GM21576 (cell line): ENCODE results near the gene RABGAP1L.

ENCODE experiments used
- ATAC-seq: cut with Tn5 transposase; IDR thresholded peaks from one replicate; pipeline ENCODE4 v1.9.1; 2021; ENCODE audit warnings: mild to moderate bottlenecking, moderate library complexity; ENCODE audit not compliant: unreplicated experiment

RABGAP1L gene

DNA sequence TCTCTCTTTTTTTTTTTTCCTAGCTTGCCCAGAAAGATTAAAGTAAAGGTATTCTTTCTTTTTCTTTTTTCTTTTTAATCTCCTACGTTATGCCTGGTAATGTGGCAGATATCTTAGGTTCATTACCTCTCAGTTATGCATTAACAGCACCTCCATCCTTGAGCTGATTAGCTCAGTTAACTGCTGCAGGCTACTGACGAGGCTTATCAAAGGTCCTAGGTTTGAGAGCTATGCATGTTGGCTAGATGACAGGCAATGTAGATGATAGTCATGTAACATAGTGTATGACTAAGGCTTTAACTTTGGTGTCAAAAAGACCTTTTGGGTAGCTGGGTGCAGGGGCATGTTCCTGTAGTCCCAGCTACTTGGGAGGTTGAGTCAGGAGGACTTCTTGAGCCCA lies 786.7 kb downstream of the RABGAP1L start:
- no peak for ATAC-seq

DNA sequence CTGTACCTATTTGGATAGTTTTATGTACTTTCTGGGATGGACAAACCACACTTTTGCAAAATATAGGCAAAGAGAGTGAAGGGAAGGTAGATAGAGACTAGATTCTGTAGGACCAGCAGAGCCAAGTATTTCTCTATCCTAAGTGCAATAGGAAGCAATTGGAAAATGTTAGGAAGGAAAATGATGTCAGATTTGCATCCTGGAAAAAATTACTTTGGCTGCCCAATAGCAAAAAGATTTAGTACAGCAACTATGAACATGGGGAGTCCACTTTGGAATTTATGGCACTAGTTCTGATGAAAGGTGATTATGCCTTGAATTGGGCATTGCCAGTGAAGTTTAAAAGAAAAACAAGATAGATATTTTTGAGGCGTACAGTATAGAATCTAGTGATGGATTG lies 789.7 kb downstream of the RABGAP1L start:
- no peak for ATAC-seq

DNA sequence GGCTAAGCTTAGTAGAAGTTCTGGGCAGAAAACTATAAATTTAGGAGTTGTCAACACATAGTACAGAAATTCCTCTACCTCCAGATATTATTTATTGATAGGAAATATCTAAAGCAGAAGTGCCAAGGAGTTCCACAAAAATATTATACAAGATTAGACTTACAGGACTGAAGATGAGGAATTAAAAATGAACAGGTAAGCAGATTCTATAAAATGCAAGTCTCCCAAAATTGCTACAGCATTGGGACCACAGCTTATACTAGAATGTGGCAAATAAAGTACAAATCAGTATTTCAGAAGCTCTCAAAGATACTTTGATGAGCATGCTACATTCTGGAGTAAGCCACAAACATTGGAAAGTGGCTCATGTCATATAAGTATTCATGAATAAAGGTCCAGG lies 790.3 kb downstream of the RABGAP1L start:
- ATAC-seq: no peak

DNA sequence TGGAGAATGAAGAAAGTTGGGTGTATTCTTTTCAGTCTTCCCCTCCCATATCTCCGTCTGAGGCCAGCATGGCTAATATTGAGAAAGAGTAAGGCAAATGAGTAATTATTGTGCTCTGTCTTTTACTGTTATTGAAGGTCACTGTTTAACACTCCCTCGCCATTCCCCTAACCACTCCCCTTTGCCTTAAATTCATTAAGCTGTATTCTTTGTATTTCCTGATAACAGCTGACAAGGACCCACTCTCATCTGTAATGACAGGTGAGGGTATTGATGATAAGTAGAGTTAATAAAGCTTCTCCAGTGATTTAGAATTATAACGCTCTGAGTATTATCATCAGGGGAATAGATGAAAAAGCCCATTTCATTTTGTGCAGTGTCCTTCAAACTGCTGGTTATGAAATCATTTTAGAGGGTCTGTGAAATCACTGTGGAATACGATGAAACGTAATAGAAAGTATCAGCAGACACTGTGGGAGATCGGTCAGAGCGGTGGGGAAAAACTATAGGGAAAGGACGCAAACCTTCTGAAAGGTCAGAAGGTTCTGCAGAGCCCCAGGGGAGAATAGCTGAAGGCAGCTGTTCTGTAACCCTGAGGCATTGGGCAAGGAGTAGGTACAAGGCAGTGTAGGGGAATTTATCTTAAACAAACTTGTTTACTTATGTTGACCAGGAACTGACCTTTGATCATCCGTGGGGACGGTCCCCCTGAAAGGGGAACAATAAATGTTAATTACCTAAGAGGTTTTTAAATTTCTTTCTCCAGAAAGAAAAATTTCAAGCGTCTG lies 794.2 kb downstream of the RABGAP1L start:
- peak; percentile 49 for ATAC-seq

DNA sequence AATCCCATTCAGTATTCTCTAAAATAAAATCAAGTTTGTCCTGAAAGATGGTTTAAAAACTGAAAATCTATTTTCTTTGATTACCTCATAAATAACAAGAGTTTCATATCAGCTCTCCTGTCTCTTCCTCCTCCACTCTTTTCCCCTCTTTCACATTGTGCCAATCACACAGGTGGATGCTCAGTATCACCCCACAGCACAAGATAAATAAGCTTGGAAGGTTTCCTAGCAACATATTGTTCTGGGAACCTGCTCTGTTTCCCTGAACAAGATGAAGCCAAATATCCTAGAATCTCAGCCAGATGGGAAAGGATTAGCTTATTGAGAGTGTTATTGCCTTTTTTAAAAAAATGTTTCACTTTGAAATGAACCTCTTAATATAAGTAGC lies 794.7 kb downstream of the RABGAP1L start:
- ATAC-seq: peak; percentile 19

DNA sequence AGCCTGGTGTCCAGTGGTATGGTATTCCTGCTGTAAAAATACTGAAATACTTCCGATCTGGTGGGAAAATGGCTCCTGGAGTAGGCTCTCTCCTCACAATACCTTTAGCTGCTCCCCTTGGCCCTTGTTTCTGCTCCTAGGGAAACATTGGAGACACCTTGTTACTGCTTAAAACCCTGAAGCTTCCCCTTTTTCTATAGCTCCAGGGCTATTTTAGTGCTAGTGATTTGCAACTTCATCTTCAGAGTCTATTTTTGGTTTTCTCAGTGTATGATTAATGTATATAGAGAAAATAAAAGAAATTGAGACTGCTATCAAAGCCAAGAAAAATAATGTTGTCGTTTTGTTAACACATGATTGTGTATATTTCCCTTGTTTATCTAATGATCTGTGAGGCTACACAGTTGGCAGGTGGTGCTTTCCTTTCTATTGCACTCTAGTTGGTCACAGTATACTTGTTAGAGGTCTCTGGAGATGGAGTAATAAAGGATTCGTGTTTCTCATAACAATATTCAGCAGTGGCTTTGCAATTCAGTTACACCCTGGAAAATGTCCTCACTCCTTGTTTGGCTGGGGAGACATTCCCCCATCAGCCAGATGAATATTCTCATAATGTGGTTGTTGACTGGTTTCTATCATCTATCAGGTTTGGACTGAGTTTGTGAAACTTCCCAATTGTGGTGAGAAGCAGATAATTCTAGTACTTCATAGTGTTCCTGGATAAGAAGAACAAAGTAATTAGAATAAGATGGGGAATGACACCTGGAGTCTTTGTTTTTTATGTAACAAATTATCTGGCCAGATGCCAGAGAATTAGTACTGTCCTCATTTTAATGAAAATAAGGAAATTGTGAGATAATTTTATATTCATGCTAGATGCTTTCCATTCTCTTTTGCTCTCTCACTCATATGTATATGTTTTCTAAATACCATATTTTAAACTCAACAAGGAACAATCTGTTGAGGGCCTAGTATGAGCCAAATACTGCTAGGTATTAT lies 795.6 kb downstream of the RABGAP1L start:
- ATAC-seq: no peak

DNA sequence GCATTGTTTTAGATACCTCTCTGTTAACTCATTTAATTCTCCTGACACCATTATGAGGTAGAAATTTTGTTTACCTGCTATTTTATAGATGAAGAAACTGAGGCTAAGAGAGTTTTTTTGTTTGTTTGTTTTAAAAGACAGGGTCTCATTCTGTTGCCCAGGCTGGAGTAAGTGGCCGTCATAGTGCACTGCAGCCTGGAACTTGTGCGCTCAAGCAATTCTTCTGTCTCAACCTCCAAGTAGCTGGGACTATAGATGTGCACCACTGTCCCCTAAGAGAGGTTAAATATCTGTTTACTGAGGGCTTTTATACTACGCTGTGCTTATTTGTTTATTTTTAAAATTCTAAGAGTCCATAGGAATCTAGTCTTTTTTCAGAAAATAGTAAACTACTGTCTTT lies 796.8 kb downstream of the RABGAP1L start:
- ATAC-seq: no peak

DNA sequence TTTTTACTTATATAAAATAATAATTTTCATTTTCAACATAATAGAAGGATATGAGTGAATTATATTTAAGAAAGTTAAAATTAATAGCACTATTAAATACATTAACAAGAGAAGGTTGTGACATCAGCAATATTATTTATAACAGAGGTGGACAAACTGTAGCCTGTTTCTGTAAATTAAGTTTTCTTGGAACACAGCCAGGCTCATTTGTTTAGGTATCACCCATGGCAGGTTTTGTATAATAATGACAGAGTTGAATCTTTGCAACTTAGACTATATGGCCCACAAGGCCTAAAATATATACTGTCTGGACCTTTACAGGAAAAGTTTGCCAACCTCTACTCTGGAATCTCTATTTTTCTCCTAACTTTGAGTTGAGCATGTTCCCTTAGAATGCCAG lies 797.7 kb downstream of the RABGAP1L start:
- ATAC-seq: no peak

DNA sequence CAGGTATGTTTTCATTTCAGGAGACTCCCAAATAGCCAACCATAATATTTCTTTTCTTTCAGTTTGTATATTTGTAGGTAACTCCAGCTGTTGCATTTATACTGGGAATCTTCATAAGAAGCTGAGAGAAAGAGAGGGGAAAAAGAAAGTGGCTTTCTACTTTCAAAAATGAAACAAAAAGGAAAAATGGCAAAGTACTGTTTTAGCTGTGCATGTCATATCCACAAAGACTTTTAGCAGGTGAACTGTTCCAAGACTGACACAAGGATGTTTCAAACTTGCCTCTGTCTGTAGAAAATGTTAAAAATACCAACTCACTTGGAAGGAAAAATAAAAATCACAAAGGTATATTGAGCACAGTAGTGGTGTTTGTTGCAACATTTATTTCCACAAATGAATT lies 798.5 kb downstream of the RABGAP1L start:
- ATAC-seq: no peak

DNA sequence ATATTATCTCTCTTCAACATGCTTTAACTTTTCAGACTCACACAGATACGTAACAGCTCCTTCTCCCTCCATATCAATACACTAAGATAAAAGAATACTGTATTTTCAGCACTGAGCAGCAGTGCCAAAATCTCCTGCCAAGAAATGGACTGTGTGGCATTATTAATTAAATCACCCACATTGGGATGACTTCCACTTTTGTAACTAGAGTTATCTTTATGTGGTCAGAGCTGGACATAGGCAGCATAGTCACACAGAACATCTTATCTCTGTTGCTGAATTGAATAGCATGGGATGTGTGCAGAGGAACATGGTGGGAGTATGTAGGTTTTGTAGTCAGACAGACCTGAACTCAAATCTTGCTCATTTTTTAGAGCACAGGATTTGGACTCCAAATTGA lies 799.1 kb downstream of the RABGAP1L start:
- ATAC-seq: no peak

DNA sequence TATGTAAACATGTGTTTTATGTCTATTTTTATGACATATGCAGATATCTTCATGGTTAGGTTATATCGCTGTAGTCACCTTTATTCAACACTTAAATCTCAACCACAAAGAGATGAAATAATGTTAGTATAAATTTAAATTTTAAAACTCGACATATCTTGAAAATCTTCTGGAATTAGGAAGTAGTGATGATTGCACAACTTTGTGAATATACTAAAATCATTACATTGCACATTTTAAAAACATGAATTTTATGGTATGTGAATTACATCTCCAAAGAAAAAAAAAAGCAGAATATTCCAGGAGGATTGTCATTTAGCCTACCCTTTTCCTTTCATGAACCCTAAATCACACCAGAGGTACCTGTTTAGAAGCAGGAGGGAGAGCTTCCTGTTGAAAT lies 801.0 kb downstream of the RABGAP1L start:
- ATAC-seq: no peak

DNA sequence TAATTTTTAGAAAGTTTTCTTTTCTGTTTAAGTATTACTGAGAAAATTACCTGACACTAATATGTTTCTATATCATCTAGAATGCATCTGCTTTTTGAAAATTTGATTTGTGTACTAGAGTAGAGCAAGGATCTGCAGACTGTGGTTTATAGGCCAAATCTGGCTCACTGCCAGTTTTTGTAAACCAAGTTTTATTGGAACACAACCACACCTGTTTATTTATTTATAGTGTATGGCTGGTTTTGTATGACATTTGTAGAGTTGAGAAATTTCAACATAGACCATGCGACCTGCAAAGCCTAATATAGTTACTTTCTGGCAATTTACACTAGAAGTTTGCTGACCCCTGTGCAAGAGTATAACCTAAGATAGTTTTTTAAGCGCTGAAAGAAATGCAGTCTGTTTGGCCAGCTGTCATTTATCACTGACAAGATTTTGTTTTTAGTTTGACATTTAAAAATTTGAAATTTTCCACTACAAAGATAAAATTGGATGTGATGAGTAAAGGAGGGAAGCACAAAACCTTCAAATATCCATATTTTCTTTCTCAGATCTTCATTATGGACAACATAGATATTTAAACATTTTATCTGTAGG lies 804.3 kb downstream of the RABGAP1L start:
- ATAC-seq: no peak

DNA sequence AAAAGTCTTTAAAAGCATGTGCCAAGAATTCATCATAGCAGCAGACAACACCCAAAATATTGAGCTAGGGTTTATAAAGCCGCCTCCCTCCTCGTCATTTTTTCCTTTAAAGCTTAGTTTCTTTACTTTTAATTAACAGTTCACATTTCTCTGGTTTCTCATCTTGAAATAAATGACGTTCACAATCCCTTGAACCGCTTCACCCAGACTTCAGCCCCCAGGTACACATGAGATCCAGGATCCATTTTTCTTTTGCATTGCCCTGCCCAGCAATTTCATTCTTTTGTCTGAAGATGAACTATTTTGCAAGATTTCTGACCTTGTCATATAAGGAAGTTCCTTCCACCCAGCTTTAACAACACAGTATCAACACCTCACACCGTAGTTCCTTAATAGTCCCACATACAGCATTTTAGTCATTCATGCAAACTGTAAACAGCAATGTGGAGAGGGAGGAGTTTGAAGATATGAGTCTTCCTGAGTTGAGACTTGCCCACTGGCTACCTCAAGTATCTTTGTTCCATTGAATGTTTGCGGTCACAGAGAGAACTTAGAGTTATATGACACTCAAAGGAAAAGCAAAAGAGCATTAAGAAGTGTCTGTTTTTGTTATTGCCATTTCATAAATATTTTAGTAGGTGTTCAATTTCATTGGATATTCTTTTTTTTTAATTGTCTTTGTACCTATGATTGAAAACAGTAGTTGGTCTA lies 805.1 kb downstream of the RABGAP1L start:
- ATAC-seq: no peak

DNA sequence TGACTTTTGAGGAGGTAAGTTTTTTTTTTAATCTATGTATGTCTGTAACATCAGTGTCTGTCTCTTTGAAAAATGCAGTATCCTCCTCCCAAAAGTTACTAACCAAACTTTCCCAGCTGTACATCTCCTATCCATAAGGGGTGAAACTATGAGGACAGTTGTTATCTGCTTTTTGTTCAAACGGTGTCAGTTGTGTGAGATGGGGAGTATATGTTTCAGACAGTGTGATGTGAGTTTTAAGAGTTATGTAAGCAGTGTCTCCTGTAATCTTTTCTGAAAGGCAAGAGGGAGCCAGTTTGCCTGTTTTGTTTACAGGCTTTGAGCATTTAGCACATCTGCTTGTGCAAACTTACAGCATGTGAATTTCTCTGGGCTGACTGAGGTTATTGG lies 805.6 kb downstream of the RABGAP1L start:
- ATAC-seq: no peak

DNA sequence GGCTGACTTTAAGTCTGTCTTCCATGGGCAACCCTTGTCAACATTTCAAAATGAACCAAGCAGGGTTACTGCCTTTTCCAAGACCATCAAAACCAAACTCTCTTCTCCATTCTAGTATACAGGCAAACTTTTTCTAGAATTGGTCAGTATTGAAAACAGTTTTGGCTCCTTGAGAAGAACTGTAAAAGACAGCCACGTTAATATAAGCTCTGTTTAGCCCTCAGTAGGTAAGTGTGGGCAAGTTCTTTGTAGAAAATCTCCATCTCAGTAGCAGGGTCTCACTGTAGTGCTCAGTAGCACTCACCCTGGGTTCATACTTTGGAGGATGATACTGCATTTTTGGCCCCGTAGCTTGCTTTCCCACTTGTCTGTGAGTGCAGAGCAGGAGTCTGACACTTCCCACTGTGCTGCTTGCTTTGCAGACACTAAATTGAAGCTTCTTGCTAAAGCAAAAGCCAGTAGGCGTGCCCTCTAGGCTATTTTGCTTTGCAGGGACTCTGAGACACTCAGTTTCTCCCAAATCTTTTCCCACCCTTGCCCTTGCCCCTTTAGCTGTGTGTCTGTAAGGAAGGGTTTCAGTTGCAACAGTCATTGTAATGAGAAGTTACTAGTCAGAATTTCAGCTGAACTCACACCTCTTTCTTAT lies 806.2 kb downstream of the RABGAP1L start:
- ATAC-seq: no peak

DNA sequence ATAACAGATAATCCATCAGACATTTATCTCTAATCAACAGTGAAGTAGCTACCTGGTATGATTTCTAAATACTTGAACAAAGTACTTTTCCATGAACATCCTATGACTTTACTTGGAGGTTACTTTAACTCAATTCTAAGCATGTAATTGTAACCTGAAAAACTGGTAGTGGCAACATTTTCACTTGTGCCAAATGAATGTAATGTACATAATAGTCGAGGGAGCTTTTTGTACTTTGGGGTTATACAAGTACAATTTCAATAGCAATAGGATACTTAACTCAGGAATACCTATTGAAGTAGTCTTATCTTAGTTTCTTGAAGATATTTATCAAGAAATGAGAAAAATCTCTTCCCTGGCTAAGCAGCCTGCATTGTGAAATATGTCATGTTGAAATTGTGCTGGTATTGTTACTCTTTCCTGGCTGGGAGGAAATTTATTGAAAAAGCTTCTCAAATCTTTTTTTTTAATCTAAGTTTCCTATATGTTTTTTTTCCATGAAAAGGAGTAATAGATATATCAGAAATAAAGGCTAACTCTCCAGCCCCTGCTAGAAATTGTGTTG lies 806.8 kb downstream of the RABGAP1L start:
- ATAC-seq: no peak

DNA sequence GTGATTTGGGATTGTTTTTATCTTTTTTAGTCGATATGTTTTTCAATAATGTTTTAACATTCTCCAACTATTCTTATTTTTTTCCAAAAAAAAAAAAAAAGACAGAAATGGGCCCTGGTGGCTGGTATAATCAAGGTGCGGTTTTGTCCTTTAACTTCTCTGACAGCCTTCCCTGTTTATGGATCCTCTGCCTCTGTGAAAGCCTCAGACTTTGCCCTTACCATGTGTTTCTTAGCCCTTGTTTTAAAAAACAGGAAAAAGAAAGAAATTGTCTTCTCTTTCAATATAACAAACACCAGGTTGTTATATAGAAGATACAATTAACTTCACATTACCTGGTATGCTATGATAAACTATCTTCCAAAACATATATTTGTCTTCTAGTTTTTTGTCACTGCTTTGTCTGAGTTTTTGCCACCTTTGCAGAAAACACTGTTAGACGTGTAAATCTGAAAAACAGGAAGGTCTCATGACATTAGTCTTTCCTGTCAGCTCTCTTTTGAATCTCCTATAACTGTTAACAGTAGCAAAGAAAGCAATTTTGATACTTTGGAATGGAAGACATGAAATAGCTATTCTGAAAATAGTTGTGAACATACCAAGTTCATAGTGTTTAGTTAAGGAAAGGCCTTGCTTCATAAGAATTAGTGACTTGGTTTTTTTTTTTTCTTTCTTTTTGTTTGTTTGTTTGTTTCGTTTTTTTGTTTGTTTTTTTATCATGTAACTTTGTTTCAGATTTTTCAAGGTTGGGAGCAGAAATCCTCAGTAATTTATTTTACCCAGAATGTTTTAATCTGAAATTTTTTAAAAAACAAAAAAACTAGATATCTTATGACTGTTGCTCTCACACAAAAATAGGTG lies 808.8 kb downstream of the RABGAP1L start:
- no peak for ATAC-seq

DNA sequence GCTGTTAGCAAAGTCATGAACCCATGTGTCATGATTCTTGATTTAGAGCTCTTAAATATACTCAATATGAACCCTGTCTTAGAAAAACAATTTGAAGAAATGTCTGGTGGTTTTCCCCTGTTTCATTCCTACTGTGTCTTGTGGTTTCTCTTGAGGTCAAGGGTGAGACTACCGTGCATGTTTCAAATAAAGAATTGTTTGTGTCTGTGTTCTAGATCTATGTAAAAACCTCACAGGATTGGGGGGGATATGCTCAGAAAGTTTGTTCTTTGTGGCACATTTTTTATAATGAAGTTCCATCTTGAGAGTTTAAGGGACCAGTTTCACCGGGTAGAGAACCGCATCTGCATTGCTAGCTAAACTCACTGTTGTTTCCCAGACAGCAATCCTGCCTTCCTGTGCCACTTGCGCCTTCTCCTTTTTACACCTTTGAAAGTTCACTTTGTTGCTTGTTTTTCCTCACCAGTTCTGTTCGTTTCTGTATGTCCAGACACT lies 809.5 kb downstream of the RABGAP1L start:
- ATAC-seq: peak; percentile 57

DNA sequence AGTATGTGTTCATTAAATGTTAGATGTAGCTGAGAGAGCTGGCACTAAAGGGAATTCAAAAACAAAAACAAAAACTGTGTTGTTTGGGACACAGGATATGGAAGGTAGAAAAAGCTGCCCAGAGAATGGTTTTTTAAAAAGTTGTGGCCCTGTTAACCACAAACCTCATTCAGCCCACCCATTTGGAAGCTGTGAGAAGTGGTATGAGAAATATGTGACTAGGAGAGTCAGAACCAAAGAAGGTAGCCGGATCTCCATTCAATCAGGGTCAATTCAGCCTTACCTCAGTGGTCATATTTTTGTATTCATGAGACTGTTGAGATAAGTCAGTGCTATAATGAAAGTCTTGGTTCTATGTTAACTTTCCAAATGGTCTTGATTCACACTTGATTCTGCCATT lies 810.7 kb downstream of the RABGAP1L start:
- ATAC-seq: no peak
